Islet precursor cell (in vitro differentiated cells): Measurements from ENCODE around the gene MCM3.

Source experiments
- DNase-seq: peaks from one replicate; pipeline ENCODE4 v3.0.0-alpha.2; 2018

Gene MCM3

GRCh38 chr6:52284460-52285176, at the start of gene MCM3:
Gene MCM3, minus strand, starts transcription at chr6:52284742. Its CDS starts 68 bp downstream, at chr6:52284674.
- peak; percentile 100 for DNase-seq

GRCh38 chr6:52333840-52334200, 49.3 kb upstream of the MCM3 start:
- DNase-seq: no peak

- no peak for DNase-seq
Measured at GRCh38 chr6:52331793-52332457, 47.4 kb upstream of the MCM3 start.

- DNase-seq: no peak
Measured at GRCh38 chr6:52330470-52330869, 45.9 kb upstream of the MCM3 start.

GRCh38 chr6:52328729-52329128, 44.2 kb upstream of the MCM3 start:
- no peak for DNase-seq

- no peak for DNase-seq
Measured at GRCh38 chr6:52328303-52328662, 43.7 kb upstream of the MCM3 start.

- no peak for DNase-seq
Measured at GRCh38 chr6:52326540-52327364, 42.2 kb upstream of the MCM3 start.

GRCh38 chr6:52325695-52326471, 41.3 kb upstream of the MCM3 start:
- peak; percentile 92 for DNase-seq

- no peak for DNase-seq
Measured at GRCh38 chr6:52324189-52324588, 39.6 kb upstream of the MCM3 start.

- no peak for DNase-seq
Measured at GRCh38 chr6:52317841-52318581, 33.5 kb upstream of the MCM3 start.

GRCh38 chr6:52317211-52317610, 32.7 kb upstream of the MCM3 start:
- DNase-seq: no peak

GRCh38 chr6:52314752-52315151, 30.2 kb upstream of the MCM3 start:
- DNase-seq: no peak

GRCh38 chr6:52312461-52312860, 27.9 kb upstream of the MCM3 start:
- no peak for DNase-seq

GRCh38 chr6:52310932-52311331, 26.4 kb upstream of the MCM3 start:
- DNase-seq: no peak

GRCh38 chr6:52307900-52308372, 23.4 kb upstream of the MCM3 start:
- DNase-seq: peak; percentile 29

- DNase-seq: peak; percentile 69
Measured at GRCh38 chr6:52306972-52307870, 22.7 kb upstream of the MCM3 start.

GRCh38 chr6:52305948-52306767, 21.6 kb upstream of the MCM3 start:
- DNase-seq: peak; percentile 13

GRCh38 chr6:52305411-52305810, 20.9 kb upstream of the MCM3 start:
- DNase-seq: no peak

GRCh38 chr6:52304983-52305390, 20.4 kb upstream of the MCM3 start:
- peak; percentile 26 for DNase-seq

GRCh38 chr6:52303178-52303577, 18.6 kb upstream of the MCM3 start:
- DNase-seq: no peak
